Endometrial microvascular endothelial cells (primary cell): Measurements from ENCODE around the gene GBA2. TPM values are rescaled to one million over a fixed set of nuclear protein-coding genes. Genes with fewer than 3 reads are reported as not detected.

Experiments
- total RNA-seq: library from RNA; depleted of rRNA; stranded (reverse); fragments of >200 nt; gene quantifications from one replicate; pipeline ENCODE4 v1.2.3, GENCODE V29; 2015; ENCODE audit errors: inconsistent ontology term

The GBA2 gene
- total RNA-seq, 1 donor from 2014 or later = 51.3 TPM

Other genes with a start within 250 kb of the GBA2 start
- gene TESK1, start 144.0 kb downstream of the GBA2 start, total RNA-seq = 12.9 TPM
- gene CD72, start 130.8 kb downstream of the GBA2 start, total RNA-seq = not detected
- not detected for gene SIT1, start 98.3 kb downstream of the GBA2 start, total RNA-seq
- 269 TPM for gene RMRP, start 91.2 kb downstream of the GBA2 start, total RNA-seq
- 5.0 TPM for gene CCDC107, start 90.9 kb downstream of the GBA2 start, total RNA-seq
- 2.8 TPM for gene ARHGEF39, start 84.0 kb downstream of the GBA2 start, total RNA-seq
- gene CA9, start 75.3 kb downstream of the GBA2 start, total RNA-seq = not detected
- gene TPM2, start 59.3 kb downstream of the GBA2 start, total RNA-seq = 99.1 TPM
- gene TLN1, start 17.0 kb downstream of the GBA2 start, total RNA-seq = 358 TPM
- 64.9 TPM for gene CREB3, start 16.6 kb downstream of the GBA2 start, total RNA-seq
- gene RGP1, start 59 bp upstream of the GBA2 start, total RNA-seq = 17.2 TPM
- gene MSMP, start 5.0 kb upstream of the GBA2 start, total RNA-seq = 5.3 TPM
- gene NPR2, start 42.4 kb upstream of the GBA2 start, total RNA-seq = 18.3 TPM
- gene SPAG8, start 63.0 kb upstream of the GBA2 start, total RNA-seq = not detected
- 53.3 TPM for gene HINT2, start 65.8 kb upstream of the GBA2 start, total RNA-seq
- not detected for gene FAM221B, start 79.5 kb upstream of the GBA2 start, total RNA-seq
- 0.09 TPM for gene TMEM8B, start 80.0 kb upstream of the GBA2 start, total RNA-seq
- gene OR13J1, start 121.2 kb upstream of the GBA2 start, total RNA-seq = not detected
- gene HRCT1, start 157.0 kb upstream of the GBA2 start, total RNA-seq = 0.19 TPM
- gene SPAAR, start 160.3 kb upstream of the GBA2 start, total RNA-seq = 34.1 TPM
- gene OR2S2, start 208.9 kb upstream of the GBA2 start, total RNA-seq = not detected